Adrenal gland (tissue), 12 donors: Measurements from ENCODE around the gene DENND4A. TPM values are rescaled to one million over a fixed set of nuclear protein-coding genes. Genes with fewer than 3 reads are reported as not detected.
A peak's percentile ranks its signal among the peaks of the same experiment; 100 is the strongest.

Experiments used
- DNase-seq, 7 donors: peaks; one replicate each; pipeline ENCODE4 v3.0.0-alpha.2; 2019 to 2020
- H3K27ac ChIP-seq, 5 donors: fragments of 200-600 bp; sonication (generic) in 4 of 5; 1 replicate in 3 of 5; 2 replicates in 2 of 5; pipeline versions ENCODE4 v1.5.1 to v1.8.0; 2016 to 2020; ENCODE audit warnings: mild to moderate bottlenecking in 1 of 5
- H3K27me3 ChIP-seq: fragments of 200-600 bp; 2 replicates; pipeline ENCODE4 v1.8.0; 2021
- H3K36me3 ChIP-seq, 2 donors: fragments of 200-600 bp; replicated peaks in 1 of 2; 1 replicate in 1 of 2; 2 replicates in 1 of 2; pipeline versions ENCODE4 v1.5.1 to v1.8.0; 2018 to 2022
- H3K4me1 ChIP-seq, 2 donors: fragments of 200-600 bp; replicated peaks in 1 of 2; 1 replicate in 1 of 2; 2 replicates in 1 of 2; pipeline versions ENCODE4 v1.5.1 to v1.8.0; 2018 to 2021
- H3K4me3 ChIP-seq, 4 donors: fragments of 200-600 bp; sonication (generic) in 3 of 4; one replicate each; pipeline ENCODE4 v1.5.1; 2016 to 2018
- H3K9me3 ChIP-seq, 3 donors: fragments of 200-600 bp; sonication (generic) in 1 of 3; replicated peaks in 1 of 3; 1 replicate in 2 of 3; 2 replicates in 1 of 3; pipeline versions ENCODE4 v1.5.1 to v1.8.0; 2016 to 2021
- POLR2A ChIP-seq, 2 donors: fragments of 450-650 bp; IDR thresholded peaks; one replicate each; pipeline ENCODE4 v1.6.1; 2017; ENCODE audit warnings: antibody characterized with exemption in 2 of 2, mild to moderate bottlenecking in 2 of 2, moderate library complexity in 1 of 2
- WGBS, 4 donors: extraction: QIAGEN DNeasy Blood & Tissue Kit in 2 of 4; methylation state at CpG; one replicate each; pipeline versions ENCODE4 v1.1.5 to v1.1.7; 2013 to 2017; 5-methylcytosine and 5-hydroxymethylcytosine counted together
- intact Hi-C, 2 donors: fragments of 100-400 bp; cut with DNase I; formaldehyde crosslinking; loops; one replicate each; pipeline versions ENCODE4 v1.14.1 to v1.15.0; 2022 to 2023
- polyA plus RNA-seq, 3 donors: library from polyadenylated mRNA; stranded (reverse); fragments of 200-250 nt in 2 of 3; fragments of 350-450 nt in 1 of 3; fragmentation: Illumina TruSeq in 1 of 3; extraction: RNeasy Lipid Tissue Mini Kit (QIAGEN cat#74804) in 1 of 3; gene quantifications; one replicate each; pipeline ENCODE4 v1.2.3, GENCODE V29; 2013 to 2014
- total RNA-seq, 9 donors: library from RNA; depleted of rRNA in 4 of 9; stranded (reverse); fragments of >200 nt in 4 of 9; fragments of 120-200 nt in 1 of 9; fragmentation: NEBNext Ultra II Directional in 1 of 9; extraction: Animal tissue kit (Norgen Biotek cat#: 25700) in 1 of 9; gene quantifications; one replicate each; pipeline versions ENCODE4 v1.1.0 to v1.2.4, GENCODE V29; 2013 to 2023
- TF ChIP-seq, protein P1 (sequence below), 6 experiments: fragments of 450-650 bp in 4 of 6; fragments of 200-600 bp in 2 of 6; sonication (generic) in 1 of 6; IDR thresholded peaks; 1 replicate in 5 of 6; 2 replicates in 1 of 6; pipeline versions ENCODE4 v1.5.1 to v1.8.0; 2016 to 2021; ENCODE audit warnings: antibody characterized with exemption in 6 of 6, mild to moderate bottlenecking in 2 of 6, moderate library complexity in 1 of 6
- donor health status: healthy with polysubstance abuse.
- donor health status: Bipolar disorder and iron deficiency.
- donor health status: DM: yes; HTN: yes; CAD: no.
- donor health status: DM: no; HTN: no; CAD: no.
- donor health status: DM: no; HTN: no; CAD: no.
- donor health status: DM: yes; HTN: yes; CAD: no.

DENND4A gene
- total and polyA plus RNA-seq, 12 donors = 12.9 to 51.8 (median 35.0) TPM

DNA sequence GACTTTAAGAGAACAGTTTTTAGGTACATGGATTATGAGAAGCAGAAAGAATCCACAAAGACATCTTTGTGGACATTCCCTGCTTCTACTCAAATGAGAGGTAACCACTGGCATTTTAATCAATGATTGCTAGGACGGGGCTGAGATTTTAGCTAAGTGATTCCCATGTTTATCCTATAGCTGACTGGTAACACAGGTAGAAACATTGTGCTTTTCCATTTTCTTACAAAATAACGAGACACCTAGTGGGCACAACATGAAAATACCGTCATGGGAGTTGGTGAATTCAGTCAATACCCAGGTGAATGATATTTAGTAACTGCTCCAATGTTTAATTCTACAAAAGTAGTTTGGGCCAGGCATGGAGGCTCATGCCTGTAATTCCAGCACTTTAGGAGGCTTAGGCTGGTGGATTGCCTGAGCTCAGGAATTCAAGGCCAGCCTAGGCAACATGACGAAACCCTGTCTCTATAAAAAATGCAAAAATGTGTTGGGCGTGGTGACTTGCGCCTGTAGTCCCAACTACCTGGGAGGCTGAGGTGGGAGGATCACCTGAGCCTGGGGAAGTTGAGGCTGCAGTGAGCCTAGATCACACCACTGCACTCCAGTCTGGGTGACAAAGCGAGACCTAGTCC, 37.2 kb upstream of the DENND4A start:
- DNase-seq = peak in 1 of 7 donors; percentile 41
- H3K36me3 ChIP-seq = no peaks in the 10 kb centered on the region
- no peak overlapping the region for H3K4me3 ChIP-seq
- no peak overlapping the region for H3K27ac ChIP-seq
- TF ChIP-seq POLR2A (IDR thresholded peaks at IDR 0.05) = no peak
- TF ChIP-seq, protein P1, sequence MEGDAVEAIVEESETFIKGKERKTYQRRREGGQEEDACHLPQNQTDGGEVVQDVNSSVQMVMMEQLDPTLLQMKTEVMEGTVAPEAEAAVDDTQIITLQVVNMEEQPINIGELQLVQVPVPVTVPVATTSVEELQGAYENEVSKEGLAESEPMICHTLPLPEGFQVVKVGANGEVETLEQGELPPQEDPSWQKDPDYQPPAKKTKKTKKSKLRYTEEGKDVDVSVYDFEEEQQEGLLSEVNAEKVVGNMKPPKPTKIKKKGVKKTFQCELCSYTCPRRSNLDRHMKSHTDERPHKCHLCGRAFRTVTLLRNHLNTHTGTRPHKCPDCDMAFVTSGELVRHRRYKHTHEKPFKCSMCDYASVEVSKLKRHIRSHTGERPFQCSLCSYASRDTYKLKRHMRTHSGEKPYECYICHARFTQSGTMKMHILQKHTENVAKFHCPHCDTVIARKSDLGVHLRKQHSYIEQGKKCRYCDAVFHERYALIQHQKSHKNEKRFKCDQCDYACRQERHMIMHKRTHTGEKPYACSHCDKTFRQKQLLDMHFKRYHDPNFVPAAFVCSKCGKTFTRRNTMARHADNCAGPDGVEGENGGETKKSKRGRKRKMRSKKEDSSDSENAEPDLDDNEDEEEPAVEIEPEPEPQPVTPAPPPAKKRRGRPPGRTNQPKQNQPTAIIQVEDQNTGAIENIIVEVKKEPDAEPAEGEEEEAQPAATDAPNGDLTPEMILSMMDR (IDR thresholded peaks at IDR 0.05) = peak; percentile 25 to 53 (median 48)
- WGBS, 4 donors = 39 to 48% (median 44%) methylated on average over 5 to 7 of the region's 7 CpGs
- H3K4me1 ChIP-seq = peaks cover 23 to 42% of the 10 kb centered on the region in 2 donors
- no peaks in the 10 kb centered on the region for H3K9me3 ChIP-seq
- intact Hi-C loops = no loop called here
- no peaks in the 10 kb centered on the region for H3K27me3 ChIP-seq

DNA sequence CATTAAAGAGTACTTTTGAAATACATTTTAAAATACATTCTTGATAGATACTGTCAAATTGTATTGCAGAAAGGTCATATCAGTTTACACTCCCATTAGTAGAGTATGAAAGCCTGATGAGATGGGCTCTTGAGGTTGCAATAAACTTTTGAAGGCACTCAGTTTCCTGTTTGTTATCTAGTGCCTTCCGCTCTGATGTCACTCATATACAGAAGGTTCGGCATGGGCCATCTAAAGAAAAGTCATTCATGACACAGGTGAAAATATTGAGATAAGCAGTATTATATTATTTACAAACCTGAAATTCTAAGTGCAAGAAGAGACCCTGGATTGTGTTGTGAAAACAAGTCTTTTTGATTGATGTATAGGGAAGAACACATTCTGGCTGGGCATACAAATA, 36.5 kb upstream of the DENND4A start:
- Histone ChIP-seq H3K36me3 (no peaks in the 10 kb centered on the region), H3K27me3 (no peaks in the 10 kb centered on the region), H3K4me1 (peaks cover 18 to 40% of the 10 kb centered on the region in 2 donors), H3K27ac (no peak overlapping the region), H3K9me3 (no peaks in the 10 kb centered on the region), H3K4me3 (no peak overlapping the region)
- no peak for DNase-seq
- TF ChIP-seq, protein P1 (IDR thresholded peaks at IDR 0.05) = no peak
- no peak for TF ChIP-seq POLR2A (IDR thresholded peaks at IDR 0.05)
- WGBS, 4 donors = 90 to 96% (median 91%) methylated on average over 2 of the region's 2 CpGs
- intact Hi-C loops = no loop called here

DNA sequence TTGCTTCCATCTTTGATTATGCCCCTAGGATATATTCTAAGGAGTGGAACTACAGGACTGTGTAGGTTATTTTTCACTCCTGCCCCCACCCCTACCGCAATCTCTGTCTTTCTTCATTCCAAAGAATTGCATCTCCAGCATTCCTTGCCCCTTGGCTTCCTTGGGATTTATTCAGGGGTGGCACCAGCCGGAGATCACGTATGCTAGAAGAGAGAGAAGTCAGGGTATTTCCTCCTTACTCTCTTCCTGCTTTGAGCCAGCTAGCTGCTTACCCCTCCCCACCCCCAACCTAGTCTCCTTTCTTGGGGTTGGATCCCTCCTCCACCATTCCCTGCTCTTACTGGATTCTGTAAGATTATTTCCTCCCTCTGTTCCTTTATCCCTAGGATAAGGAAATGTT, 35.0 kb upstream of the DENND4A start:
- intact Hi-C loops = no loop called here
- TF ChIP-seq, protein P1 (IDR thresholded peaks at IDR 0.05) = no peak
- TF ChIP-seq POLR2A (IDR thresholded peaks at IDR 0.05) = no peak
- no peak for DNase-seq

DNA sequence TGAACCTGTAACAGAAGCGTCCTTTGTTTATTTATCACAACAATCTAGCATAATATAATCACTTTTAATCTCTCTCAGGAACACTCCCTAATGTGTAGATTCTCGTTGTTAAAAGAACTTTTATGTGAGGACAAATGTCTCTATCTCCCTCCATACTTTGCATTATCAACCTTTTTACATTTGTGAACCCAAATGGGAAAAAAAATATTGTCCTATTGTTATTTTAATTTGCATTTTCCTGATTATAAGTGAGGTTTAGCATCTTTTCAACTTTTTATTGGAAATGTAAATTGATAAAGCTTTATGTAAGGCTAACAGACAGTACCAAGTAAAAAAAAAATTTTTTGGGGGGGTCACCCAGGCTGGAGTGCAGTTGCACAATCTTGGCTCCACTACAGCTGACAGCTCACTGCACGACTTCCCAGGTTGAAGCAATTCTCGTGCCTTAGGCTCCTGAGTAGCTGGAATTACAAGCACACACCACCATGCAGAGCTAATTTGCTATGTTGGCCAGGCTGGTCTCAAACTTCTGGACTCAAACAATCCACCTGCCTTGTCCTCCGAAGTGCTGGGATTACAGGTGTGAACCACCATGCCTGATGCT, 33.0 kb upstream of the DENND4A start:
- Histone ChIP-seq H3K4me1 (peaks cover 0 to 24% of the 10 kb centered on the region in 2 donors), H3K27ac (peak overlapping the region in 1 of 5 donors; percentile 27), H3K4me3 (no peak overlapping the region), H3K36me3 (no peaks in the 10 kb centered on the region), H3K27me3 (no peaks in the 10 kb centered on the region), H3K9me3 (no peaks in the 10 kb centered on the region)
- TF ChIP-seq, protein P1 (IDR thresholded peaks at IDR 0.05) = no peak
- no peak for TF ChIP-seq POLR2A (IDR thresholded peaks at IDR 0.05)
- intact Hi-C loops = no loop called here
- DNase-seq = peak in 6 of 7 donors; percentile 65 to 76 (median 68)
- WGBS, 4 donors = 54 to 67% (median 61%) methylated on average over 5 of the region's 5 CpGs

More for the DNA sequence above, 35.0 kb upstream of the DENND4A start:
- no peaks in the 10 kb centered on the region for H3K9me3 ChIP-seq
- 66 to 81% (median 71%) methylated on average over 3 of the region's 3 CpGs for WGBS, 4 donors
- H3K36me3 ChIP-seq = no peaks in the 10 kb centered on the region
- H3K27ac ChIP-seq = no peak overlapping the region
- no peaks in the 10 kb centered on the region for H3K27me3 ChIP-seq
- H3K4me3 ChIP-seq = no peak overlapping the region
- peaks cover 3 to 25% of the 10 kb centered on the region in 2 donors for H3K4me1 ChIP-seq
